GM12878 (cell line): ENCODE measurements around the gene BLOC1S3. TPM values are rescaled to one million over a fixed set of nuclear protein-coding genes. Genes with fewer than 3 reads are reported as not detected.

ENCODE experiments used
- BHLHE40 ChIP-seq, 2 experiments: fragments of 450-650 bp in 1 of 2; IDR thresholded peaks; 2 replicates each; pipeline ENCODE4 v1.6.1; 2011 to 2017; ENCODE audit warnings: low read depth in 2 of 2, borderline replicate concordance in 1 of 2, improper control_type of control experiment in 1 of 2, low read length in 1 of 2, mild to moderate bottlenecking in 1 of 2
- CBFB ChIP-seq: IDR thresholded peaks from 2 replicates; pipeline ENCODE4 v1.6.1; 2016; ENCODE audit warnings: antibody characterized with exemption, low read depth
- CTCF ChIP-seq, 3 experiments: IDR thresholded peaks in 2 of 3; conservative IDR thresholded peaks in 1 of 3; 2 replicates each; pipeline ENCODE4 v1.5.1; 2011; ENCODE audit warnings: low read depth in 3 of 3, low read length in 3 of 3, mild to moderate bottlenecking in 3 of 3, control low read depth in 2 of 3, moderate library complexity in 2 of 3, inconsistent platforms in 1 of 3, mixed read lengths in 1 of 3; ENCODE audit not compliant: control insufficient read depth in 2 of 3, insufficient read depth in 1 of 3; ENCODE audit errors: extremely low read depth in 1 of 3
- DPF2 ChIP-seq: fragments of 450-650 bp; IDR thresholded peaks from 2 replicates; pipeline ENCODE4 v1.6.1; 2017; ENCODE audit warnings: mild to moderate bottlenecking
- KLF5 ChIP-seq: fragments of 450-650 bp; IDR thresholded peaks from 2 replicates; pipeline ENCODE4 v1.6.1; 2014; ENCODE audit warnings: mild to moderate bottlenecking; ENCODE audit not compliant: partially characterized antibody
- MXI1 ChIP-seq: fragments of 150-350 bp; IDR thresholded peaks from 2 replicates; pipeline ENCODE4 v1.6.1; 2011; ENCODE audit warnings: low read depth, mild to moderate bottlenecking, inconsistent platforms, low read length, improper control_type of control experiment
- PAX5 ChIP-seq: IDR thresholded peaks from 2 replicates; pipeline ENCODE4 v1.6.1; 2011; ENCODE audit warnings: low read depth, low read length, borderline replicate concordance
- PRDM15 ChIP-seq: fragments of 450-650 bp; formaldehyde crosslinking; IDR thresholded peaks from 2 replicates; pipeline ENCODE4 v1.4.0; 2020; ENCODE audit warnings: mild to moderate bottlenecking, moderate library complexity
- RBBP5 ChIP-seq: fragments of 200-600 bp; sonication (generic); conservative IDR thresholded peaks from 2 replicates; pipeline ENCODE4 v1.6.1; 2016
- RFX5 ChIP-seq: IDR thresholded peaks from 2 replicates; pipeline ENCODE4 v1.6.1; 2011; ENCODE audit warnings: low read depth, low read length, improper control_type of control experiment
- SPI1 ChIP-seq: IDR thresholded peaks from 2 replicates; pipeline ENCODE4 v1.6.1; 2011; ENCODE audit warnings: low read depth, mild to moderate bottlenecking, low read length, moderate library complexity, borderline replicate concordance; ENCODE audit not compliant: insufficient read depth
- SREBF1 ChIP-seq: IDR thresholded peaks from 2 replicates; pipeline ENCODE4 v1.6.1; 2012; ENCODE audit warnings: mild to moderate bottlenecking, low read length
- TCF12 ChIP-seq: IDR thresholded peaks from 2 replicates; pipeline ENCODE4 v1.6.1; 2011; ENCODE audit warnings: low read depth, mild to moderate bottlenecking, low read length
- USF1 ChIP-seq: IDR thresholded peaks from 2 replicates; pipeline ENCODE4 v1.6.1; 2011; ENCODE audit warnings: borderline replicate concordance, low read depth, mild to moderate bottlenecking, moderate library complexity, mixed read lengths, low read length; ENCODE audit not compliant: insufficient read depth; ENCODE audit errors: extremely low read length
- ZBTB33 ChIP-seq: fragments of 450-650 bp; IDR thresholded peaks from 2 replicates; pipeline ENCODE4 v1.6.1; 2017; ENCODE audit warnings: mild to moderate bottlenecking
- polyA plus RNA-seq, 11 experiments: library from polyadenylated mRNA; depleted of rRNA in 4 of 11; unstranded in 6 of 11; stranded (reverse) in 5 of 11; fragments of >200 nt; fragmentation: Nextera tagmentation in 4 of 11; fragmentation: Illumina TruSeq in 1 of 11; extraction: Ambion mirVana in 4 of 11; extraction: Trizol in 1 of 11; gene quantifications; 1 replicate in 1 of 11; 2 replicates in 10 of 11; pipeline versions ENCODE4 v1.2.1 to v1.2.3, GENCODE V29; 2011 to 2016; ENCODE audit warnings: inconsistent platforms in 2 of 11, missing spikeins in 2 of 11, low read depth in 1 of 11
- total RNA-seq, 4 experiments: library from RNA; depleted of rRNA in 3 of 4; stranded (reverse); fragments of >200 nt in 3 of 4; fragmentation: Illumina TruSeq in 1 of 4; extraction: Trizol in 1 of 4; gene quantifications; 2 replicates each; pipeline versions ENCODE4 v1.2.1 to v1.2.3, GENCODE V29; 2013 to 2021

BLOC1S3 gene
- total and polyA plus RNA-seq, 10 of the 15 experiments (the other 5 are each of a cell fraction or from before 2014, with no cell fraction given): 3.6 to 18.3 (median 10.4) TPM

GRCh38 chr19:45152504-45153338 lies 25.9 kb upstream of the BLOC1S3 start (continued):
- TF ChIP-seq BHLHE40 (IDR thresholded peaks at IDR 0.05; ENCODE audit: borderline replicate concordance in 1 of 2, low read depth in 2 of 2, low read length in 1 of 2) (peak; percentile 53 to 61; a peak in 3 of 4 replicates), SREBF1 (no peak), SPI1 (no peak), RBBP5 (no peak), RFX5 (no peak), TCF12 (peak; percentile 46; the same call in 1 of the 2 replicates), CBFB (no peak), MXI1 (peak; percentile 59), PAX5 (no peak), DPF2 (peak; percentile 13; the same call in 1 of the 2 replicates), USF1 (peak; percentile 43), ZBTB33 (no peak), KLF5 (no peak), CTCF (IDR thresholded peaks at IDR 0.05 in 2 of 3, conservative IDR thresholded peaks at IDR 0.05 in 1 of 3; ENCODE audit: control insufficient read depth in 2 of 3, extremely low read depth in 1 of 3, insufficient read depth in 1 of 3, low read depth in 3 of 3, low read length in 3 of 3) (no peak), PRDM15 (CRISPR knock-in tag) (no peak)
